Uterus (tissue), 2 donors: ENCODE results near the gene ISOC2.

Experiments
- POLR2A ChIP-seq, 2 donors: fragments of 450-650 bp; IDR thresholded peaks; one replicate each; pipeline ENCODE4 v1.6.1; 2016; ENCODE audit warnings: antibody characterized with exemption in 2 of 2, mild to moderate bottlenecking in 1 of 2, moderate library complexity in 1 of 2
- TF ChIP-seq, protein P1 (sequence below), 4 experiments: fragments of 200-600 bp in 2 of 4; fragments of 450-650 bp in 2 of 4; sonication (generic) in 2 of 4; IDR thresholded peaks; one replicate each; pipeline ENCODE4 v1.5.1; 2016 to 2019; ENCODE audit warnings: antibody characterized with exemption in 4 of 4, mild to moderate bottlenecking in 2 of 4, moderate library complexity in 1 of 4

DNA sequence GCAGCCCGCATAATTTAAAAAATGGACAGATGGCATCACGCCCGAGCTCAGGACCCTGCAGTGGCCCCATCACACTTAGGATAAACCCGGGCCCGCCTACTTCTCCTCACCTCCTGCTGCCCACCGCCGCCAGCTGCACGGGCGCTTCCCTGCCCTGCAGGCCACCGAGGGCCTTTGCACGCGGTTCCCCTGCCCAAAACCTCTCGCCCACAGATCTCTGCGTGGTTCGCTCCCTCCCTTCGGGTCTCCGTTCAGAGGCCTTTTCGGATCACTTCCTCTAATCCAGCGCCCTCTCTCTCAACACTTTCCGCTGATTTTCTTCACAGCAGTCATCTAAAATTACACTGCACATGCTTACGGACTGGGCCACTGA is 20.1 kb downstream of the ISOC2 start:
- TF ChIP-seq, protein P1, sequence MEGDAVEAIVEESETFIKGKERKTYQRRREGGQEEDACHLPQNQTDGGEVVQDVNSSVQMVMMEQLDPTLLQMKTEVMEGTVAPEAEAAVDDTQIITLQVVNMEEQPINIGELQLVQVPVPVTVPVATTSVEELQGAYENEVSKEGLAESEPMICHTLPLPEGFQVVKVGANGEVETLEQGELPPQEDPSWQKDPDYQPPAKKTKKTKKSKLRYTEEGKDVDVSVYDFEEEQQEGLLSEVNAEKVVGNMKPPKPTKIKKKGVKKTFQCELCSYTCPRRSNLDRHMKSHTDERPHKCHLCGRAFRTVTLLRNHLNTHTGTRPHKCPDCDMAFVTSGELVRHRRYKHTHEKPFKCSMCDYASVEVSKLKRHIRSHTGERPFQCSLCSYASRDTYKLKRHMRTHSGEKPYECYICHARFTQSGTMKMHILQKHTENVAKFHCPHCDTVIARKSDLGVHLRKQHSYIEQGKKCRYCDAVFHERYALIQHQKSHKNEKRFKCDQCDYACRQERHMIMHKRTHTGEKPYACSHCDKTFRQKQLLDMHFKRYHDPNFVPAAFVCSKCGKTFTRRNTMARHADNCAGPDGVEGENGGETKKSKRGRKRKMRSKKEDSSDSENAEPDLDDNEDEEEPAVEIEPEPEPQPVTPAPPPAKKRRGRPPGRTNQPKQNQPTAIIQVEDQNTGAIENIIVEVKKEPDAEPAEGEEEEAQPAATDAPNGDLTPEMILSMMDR (IDR thresholded peaks at IDR 0.05) = no peak
- no peak for TF ChIP-seq POLR2A (IDR thresholded peaks at IDR 0.05)
